Subcutaneous abdominal adipose tissue (tissue), 5 donors: ENCODE results near the gene C3orf20.
"Not testable (repeated sequence)": the region's sequence is repeated elsewhere in the genome, so short reads cannot be mapped to it uniquely, and the experiment has no call there.

ENCODE experiments used
- H3K27ac ChIP-seq: one replicate; pipeline ENCODE4 v1.7.0; 2013; ENCODE audit warnings: low read depth, mild to moderate bottlenecking, inconsistent platforms, low read length, moderate library complexity
- H3K27me3 ChIP-seq, 5 donors: one replicate each; pipeline ENCODE4 v1.7.0; 2013; ENCODE audit warnings: low read length in 5 of 5, inconsistent platforms in 1 of 5; ENCODE audit not compliant: control insufficient read depth in 5 of 5, insufficient read depth in 4 of 5
- H3K36me3 ChIP-seq, 5 donors: one replicate each; pipeline ENCODE4 v1.7.0; 2013; ENCODE audit warnings: low read length in 5 of 5; ENCODE audit not compliant: control insufficient read depth in 5 of 5, insufficient read depth in 5 of 5
- H3K4me1 ChIP-seq, 5 donors: one replicate each; pipeline ENCODE4 v1.7.0; 2013; ENCODE audit warnings: low read length in 5 of 5, mild to moderate bottlenecking in 3 of 5, moderate library complexity in 1 of 5; ENCODE audit not compliant: control insufficient read depth in 5 of 5, insufficient read depth in 5 of 5
- H3K4me3 ChIP-seq, 5 donors: one replicate each; pipeline ENCODE4 v1.7.0; 2013; ENCODE audit warnings: low read length in 5 of 5, low read depth in 1 of 5
- H3K9ac ChIP-seq, 5 donors: one replicate each; pipeline ENCODE4 v1.7.0; 2013; ENCODE audit warnings: low read length in 5 of 5, mild to moderate bottlenecking in 4 of 5, moderate library complexity in 3 of 5
- H3K9me3 ChIP-seq, 5 donors: one replicate each; pipeline ENCODE4 v1.7.0; 2013; ENCODE audit warnings: low read length in 5 of 5; ENCODE audit not compliant: control insufficient read depth in 5 of 5
- donor health status: healthy.
- donor health status: healthy.
- donor health status: healthy.
- donor health status: healthy.
- donor health status: healthy.

C3orf20 gene

DNA sequence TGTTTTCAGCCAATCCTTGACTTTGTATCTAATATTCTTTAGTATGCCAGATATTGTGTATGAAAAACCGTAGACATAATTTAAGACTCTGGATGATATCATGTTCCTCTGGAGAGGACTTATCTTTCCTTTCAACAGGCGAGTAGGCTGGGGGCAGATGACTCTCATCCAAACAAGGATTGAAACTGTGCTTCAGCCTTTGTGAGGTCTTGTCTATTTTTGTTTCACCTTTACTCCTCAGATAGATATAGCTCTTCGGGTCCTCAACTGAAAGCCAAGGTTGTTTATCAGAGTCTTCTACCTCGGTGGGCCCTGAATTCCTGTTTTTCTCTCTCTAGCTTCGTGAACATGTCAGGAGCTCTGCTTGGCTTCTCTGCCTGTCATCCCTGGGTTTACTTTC, 66.0 kb downstream of the C3orf20 start:
- Histone ChIP-seq H3K36me3 (no peaks in the 10 kb centered on the region), H3K4me1 (no peaks in the 10 kb centered on the region), H3K27ac (no peak overlapping the region), H3K9ac (no peak overlapping the region), H3K9me3 (peaks cover 0 to 10% (median 6%) of the 10 kb centered on the region in 5 donors), H3K4me3 (no peak overlapping the region), H3K27me3 (no peaks in the 10 kb centered on the region)

DNA sequence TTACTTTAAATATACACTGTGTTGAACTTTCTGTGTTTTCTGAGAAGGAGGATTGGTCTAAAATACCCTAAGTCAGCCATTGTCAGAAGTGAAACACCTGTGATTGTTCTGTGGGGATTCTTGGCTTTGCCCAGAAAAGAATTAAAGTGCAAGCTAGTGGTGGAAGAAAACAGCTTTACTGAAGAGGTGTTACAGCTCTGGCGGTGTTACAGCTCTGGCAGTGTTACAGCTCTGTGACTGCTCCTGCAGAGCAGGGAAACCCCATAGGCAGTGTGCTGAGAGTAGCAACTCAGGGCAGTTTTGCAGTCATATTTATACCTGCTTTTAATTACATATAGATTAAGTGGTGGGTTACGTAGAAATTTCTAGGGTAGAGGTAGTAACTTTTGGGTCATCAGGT, 66.6 kb downstream of the C3orf20 start:
- Histone ChIP-seq H3K27me3 (no peaks in the 10 kb centered on the region), H3K4me1 (no peaks in the 10 kb centered on the region), H3K4me3 (no peak overlapping the region), H3K9ac (no peak overlapping the region), H3K36me3 (no peaks in the 10 kb centered on the region), H3K27ac (no peak overlapping the region), H3K9me3 (peaks cover 0 to 10% (median 6%) of the 10 kb centered on the region in 5 donors)

DNA sequence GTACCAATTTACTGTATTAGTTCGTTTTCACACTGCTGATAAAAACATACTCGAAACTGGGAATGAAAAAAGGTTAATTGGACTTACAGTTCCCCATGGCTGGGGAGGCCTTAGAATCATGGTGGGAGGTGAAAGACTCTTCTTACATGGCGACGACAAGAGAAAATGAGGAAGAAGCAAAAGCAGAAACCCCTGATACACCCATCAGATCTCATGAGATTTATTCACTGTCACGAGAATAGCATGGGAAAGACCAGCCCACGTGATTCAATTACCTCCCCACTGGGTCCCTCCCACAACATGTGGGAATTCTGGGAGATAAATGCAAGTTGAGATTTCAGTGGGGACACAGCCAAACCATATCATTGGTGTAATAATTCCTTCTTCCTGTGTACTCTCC, 69.6 kb downstream of the C3orf20 start:
- Histone ChIP-seq H3K27ac (no peak overlapping the region), H3K4me3 (no peak overlapping the region), H3K36me3 (no peaks in the 10 kb centered on the region), H3K4me1 (no peaks in the 10 kb centered on the region), H3K9me3 (peaks cover 0 to 5% (median 4%) of the 10 kb centered on the region in 5 donors), H3K27me3 (no peaks in the 10 kb centered on the region), H3K9ac (no peak overlapping the region)

DNA sequence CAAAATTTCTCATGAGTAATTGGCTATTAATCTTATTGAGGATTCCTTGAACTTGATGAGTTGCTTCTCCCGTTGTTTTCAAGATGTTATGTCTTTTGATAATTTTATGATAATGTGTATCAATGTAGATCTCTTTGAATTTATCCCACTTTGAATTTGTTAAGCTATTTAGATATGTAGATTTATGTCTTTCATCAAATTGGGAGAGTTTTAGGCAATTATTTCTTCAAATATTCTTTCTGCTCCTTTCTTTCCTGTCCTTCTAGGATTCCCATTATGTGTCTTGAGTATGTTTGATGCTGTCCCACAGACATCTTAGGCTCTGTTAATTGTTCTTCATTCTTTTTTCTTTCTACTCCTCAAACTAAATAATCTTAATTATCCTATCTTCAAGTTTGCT, 75.7 kb downstream of the C3orf20 start:
- Histone ChIP-seq H3K27ac (no peak overlapping the region), H3K4me3 (no peak overlapping the region), H3K9ac (no peak overlapping the region), H3K4me1 (no peaks in the 10 kb centered on the region), H3K36me3 (no peaks in the 10 kb centered on the region), H3K27me3 (no peaks in the 10 kb centered on the region), H3K9me3 (peaks cover 0 to 8% (median 7%) of the 10 kb centered on the region in 5 donors)

DNA sequence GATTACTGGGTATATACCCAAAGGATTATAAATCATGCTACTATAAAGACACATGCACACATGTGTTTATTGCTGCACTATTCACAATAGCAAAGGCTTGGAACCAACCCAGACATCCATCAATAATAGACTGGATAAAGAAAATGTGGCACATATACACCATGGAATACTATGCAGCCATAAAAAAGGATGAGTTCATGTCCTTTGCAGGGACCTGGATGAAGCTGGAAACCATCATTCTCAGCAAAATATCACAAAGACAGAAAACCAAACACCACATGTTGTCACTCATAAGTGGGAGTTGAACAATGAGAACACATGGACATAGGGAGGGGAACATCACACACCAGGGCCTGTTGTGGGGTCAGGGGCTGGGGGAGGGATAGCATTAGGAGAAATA, 78.0 kb downstream of the C3orf20 start:
- H3K9me3 ChIP-seq, H3K27me3 ChIP-seq, H3K4me1 ChIP-seq, H3K4me3 ChIP-seq, H3K36me3 ChIP-seq, H3K9ac ChIP-seq, H3K27ac ChIP-seq: not testable (repeated sequence)

DNA sequence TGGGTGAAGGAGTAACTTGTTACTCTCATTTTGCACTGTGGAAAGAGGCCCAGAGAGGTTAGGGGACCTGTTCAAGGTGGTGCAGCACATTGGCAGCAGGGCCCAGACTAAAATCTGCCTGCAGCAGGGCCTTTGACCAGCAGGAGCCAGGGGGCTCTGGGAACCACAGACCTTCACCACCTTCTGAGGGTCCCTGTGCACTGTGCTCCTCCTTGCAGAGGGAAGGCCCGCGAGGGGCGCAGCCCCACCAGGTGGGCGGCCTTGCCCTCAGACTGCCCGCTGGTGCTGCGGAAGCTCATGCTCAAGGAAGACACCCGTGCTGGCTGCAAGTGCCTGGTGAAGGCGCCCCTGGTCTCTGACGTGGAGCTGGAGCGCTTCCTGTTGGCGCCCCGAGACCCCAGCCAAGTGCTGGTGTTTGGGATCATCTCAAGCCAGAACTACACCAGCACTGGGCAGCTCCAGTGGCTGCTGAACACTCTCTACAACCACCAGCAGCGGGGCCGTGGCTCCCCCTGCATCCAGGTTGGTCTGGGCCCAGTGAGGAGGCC, 82.3 kb downstream of the C3orf20 start:
- no peaks in the 10 kb centered on the region for H3K27me3 ChIP-seq
- no peak overlapping the region for H3K4me3 ChIP-seq
- peaks cover 0 to 14% (median 9%) of the 10 kb centered on the region in 5 donors for H3K4me1 ChIP-seq
- H3K27ac ChIP-seq = no peak overlapping the region
- no peaks in the 10 kb centered on the region for H3K9me3 ChIP-seq
- no peaks in the 10 kb centered on the region for H3K36me3 ChIP-seq
- no peak overlapping the region for H3K9ac ChIP-seq

DNA sequence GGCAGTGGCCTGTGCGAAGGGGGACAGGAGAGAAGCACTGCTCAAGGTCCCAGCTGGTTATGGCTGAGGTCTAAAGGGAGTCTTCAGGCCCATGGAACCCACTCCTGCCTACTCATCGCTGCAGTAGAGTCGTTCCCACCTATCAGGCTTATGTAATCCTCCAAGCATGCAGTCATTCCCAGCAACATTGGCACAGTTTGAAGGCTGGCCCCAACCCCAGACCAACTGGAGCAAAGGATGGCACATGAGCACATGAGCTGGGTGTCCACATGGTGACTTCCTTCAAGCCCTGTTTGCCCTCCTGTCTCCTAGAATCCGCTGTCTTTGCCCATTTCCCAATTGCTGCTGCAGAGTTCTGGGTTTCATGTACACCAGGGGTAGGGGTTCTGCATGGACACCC, 83.4 kb downstream of the C3orf20 start:
- H3K27me3 ChIP-seq = no peaks in the 10 kb centered on the region
- no peak overlapping the region for H3K4me3 ChIP-seq
- no peaks in the 10 kb centered on the region for H3K36me3 ChIP-seq
- H3K9me3 ChIP-seq = no peaks in the 10 kb centered on the region
- no peak overlapping the region for H3K9ac ChIP-seq
- H3K27ac ChIP-seq = no peak overlapping the region
- peaks cover 0 to 14% (median 9%) of the 10 kb centered on the region in 5 donors for H3K4me1 ChIP-seq

DNA sequence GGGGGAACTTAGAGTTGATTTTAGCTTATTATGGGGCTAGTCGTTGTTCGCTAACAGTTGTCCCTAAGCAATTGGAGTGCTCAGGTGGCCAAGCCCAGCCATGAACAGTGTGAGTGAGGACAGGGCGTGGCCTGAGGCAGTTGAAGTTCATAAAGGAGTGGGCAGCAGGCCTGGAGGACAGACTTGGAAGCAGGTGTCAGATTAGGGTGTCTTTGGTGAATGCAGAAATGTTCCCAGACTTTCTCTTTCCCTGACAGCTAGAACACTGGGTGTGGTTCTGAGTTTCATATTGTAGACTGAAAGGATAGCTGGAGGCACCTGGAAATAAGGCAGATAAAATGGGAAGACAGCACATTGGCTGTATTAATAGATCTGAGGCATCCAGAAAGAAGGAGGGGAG, 84.0 kb downstream of the C3orf20 start:
- H3K4me1 ChIP-seq = peaks cover 0 to 14% (median 9%) of the 10 kb centered on the region in 5 donors
- H3K9ac ChIP-seq = no peak overlapping the region
- no peaks in the 10 kb centered on the region for H3K9me3 ChIP-seq
- H3K4me3 ChIP-seq = no peak overlapping the region
- no peaks in the 10 kb centered on the region for H3K36me3 ChIP-seq
- no peaks in the 10 kb centered on the region for H3K27me3 ChIP-seq
- no peak overlapping the region for H3K27ac ChIP-seq

DNA sequence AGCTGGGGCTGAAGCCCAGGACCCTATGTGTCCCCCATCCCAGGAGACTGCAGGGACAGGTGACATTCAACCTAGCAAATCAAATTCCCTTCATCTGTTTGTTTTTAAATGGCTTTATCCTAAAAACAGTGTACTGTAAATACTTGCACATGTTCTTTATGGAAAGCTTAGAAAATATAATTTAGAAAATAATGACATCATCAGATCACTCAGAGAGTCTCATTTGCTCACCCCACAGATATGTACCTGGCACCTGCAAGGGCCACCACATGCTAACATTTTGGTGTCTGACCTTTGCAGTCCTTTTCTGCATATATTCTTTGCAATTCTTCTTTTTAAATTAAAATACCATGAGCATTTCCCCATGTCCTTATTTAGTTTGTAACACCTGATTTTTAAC, 85.2 kb downstream of the C3orf20 start:
- Histone ChIP-seq H3K27me3 (no peaks in the 10 kb centered on the region), H3K27ac (no peak overlapping the region), H3K36me3 (no peaks in the 10 kb centered on the region), H3K9me3 (peaks cover 0 to 3% (median 0%) of the 10 kb centered on the region in 5 donors), H3K4me1 (peaks cover 0 to 14% (median 9%) of the 10 kb centered on the region in 5 donors), H3K9ac (no peak overlapping the region), H3K4me3 (no peak overlapping the region)

DNA sequence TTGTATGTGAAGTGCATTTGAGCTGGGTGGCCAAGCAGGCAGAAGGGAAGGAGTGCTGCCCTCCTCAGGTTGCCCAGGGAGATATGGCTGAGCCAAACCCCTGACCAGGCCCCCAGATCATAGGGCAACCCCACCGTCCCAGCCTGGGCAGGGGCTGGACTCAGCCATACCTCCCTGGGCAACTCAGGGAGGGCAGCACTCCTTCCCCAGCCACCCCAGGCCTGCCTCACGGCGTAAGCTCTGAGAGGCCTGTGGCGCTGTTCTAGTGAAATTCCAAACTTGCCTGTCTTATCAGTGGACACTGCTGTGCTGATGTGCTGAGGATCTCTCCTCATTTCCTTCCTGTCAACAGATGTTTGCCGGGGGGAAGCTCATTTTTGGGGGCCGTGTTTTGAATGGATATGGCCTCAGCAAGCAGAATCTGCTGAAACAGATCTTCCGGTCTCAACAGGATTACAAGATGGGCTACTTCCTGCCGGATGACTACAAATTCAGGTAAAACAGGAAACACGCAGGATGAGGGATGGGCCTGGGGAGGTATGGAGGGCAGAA, 86.3 kb downstream of the C3orf20 start:
- Histone ChIP-seq H3K36me3 (no peaks in the 10 kb centered on the region), H3K27me3 (no peaks in the 10 kb centered on the region), H3K9me3 (peaks cover 0 to 3% (median 0%) of the 10 kb centered on the region in 5 donors), H3K4me1 (peaks cover 0 to 14% (median 9%) of the 10 kb centered on the region in 5 donors), H3K27ac (no peak overlapping the region), H3K4me3 (no peak overlapping the region), H3K9ac (no peak overlapping the region)
